Hepatocyte (in vitro differentiated cells): Measurements from ENCODE around the gene TBC1D2.

Source experiments
- EZH2 ChIP-seq: fragments of 200-600 bp; sonication (generic); IDR thresholded peaks from 2 replicates; pipeline ENCODE4 v1.6.1; 2016; ENCODE audit warnings: antibody characterized with exemption, mild to moderate bottlenecking, borderline replicate concordance
- TF ChIP-seq, protein P1 (sequence below): fragments of 200-600 bp; sonication (generic); IDR thresholded peaks from 2 replicates; pipeline ENCODE4 v1.5.1; 2016; ENCODE audit warnings: antibody characterized with exemption, mild to moderate bottlenecking; ENCODE audit not compliant: poor library complexity

GRCh38 chr9:98199388-98200033, 55.9 kb downstream of the TBC1D2 start:
- TF ChIP-seq, protein P1, sequence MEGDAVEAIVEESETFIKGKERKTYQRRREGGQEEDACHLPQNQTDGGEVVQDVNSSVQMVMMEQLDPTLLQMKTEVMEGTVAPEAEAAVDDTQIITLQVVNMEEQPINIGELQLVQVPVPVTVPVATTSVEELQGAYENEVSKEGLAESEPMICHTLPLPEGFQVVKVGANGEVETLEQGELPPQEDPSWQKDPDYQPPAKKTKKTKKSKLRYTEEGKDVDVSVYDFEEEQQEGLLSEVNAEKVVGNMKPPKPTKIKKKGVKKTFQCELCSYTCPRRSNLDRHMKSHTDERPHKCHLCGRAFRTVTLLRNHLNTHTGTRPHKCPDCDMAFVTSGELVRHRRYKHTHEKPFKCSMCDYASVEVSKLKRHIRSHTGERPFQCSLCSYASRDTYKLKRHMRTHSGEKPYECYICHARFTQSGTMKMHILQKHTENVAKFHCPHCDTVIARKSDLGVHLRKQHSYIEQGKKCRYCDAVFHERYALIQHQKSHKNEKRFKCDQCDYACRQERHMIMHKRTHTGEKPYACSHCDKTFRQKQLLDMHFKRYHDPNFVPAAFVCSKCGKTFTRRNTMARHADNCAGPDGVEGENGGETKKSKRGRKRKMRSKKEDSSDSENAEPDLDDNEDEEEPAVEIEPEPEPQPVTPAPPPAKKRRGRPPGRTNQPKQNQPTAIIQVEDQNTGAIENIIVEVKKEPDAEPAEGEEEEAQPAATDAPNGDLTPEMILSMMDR: no peak
- TF ChIP-seq EZH2: no peak
